Globus pallidus (tissue), 1 donor: ENCODE results near the gene TMED10.
"Not testable (repeated sequence)": the region's sequence is repeated elsewhere in the genome, so short reads cannot be mapped to it uniquely, and the experiment has no call there.

Source experiments
- DNase-seq: peaks from one replicate; pipeline ENCODE4 v3.0.0-alpha.2; 2015; ENCODE audit warnings: low spot score

Gene TMED10

DNA sequence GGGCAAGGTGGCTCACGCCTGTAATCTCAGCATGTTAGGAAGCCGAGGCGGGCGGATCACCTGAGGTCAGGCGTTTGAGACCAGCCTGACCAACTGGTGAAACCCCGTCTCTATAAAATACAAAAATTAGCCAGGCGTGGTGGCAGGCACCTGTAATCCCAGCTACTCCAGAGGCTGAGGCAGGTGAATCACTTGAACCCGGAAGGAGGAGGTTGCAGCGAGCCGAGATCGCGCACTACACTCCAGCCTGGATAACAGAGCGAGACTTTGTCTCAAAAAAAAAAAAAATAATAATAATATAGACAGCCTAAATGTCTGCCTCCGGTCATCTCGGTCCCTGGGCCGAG is 49.0 kb downstream of the TMED10 start:
- not testable (repeated sequence) for DNase-seq

DNA sequence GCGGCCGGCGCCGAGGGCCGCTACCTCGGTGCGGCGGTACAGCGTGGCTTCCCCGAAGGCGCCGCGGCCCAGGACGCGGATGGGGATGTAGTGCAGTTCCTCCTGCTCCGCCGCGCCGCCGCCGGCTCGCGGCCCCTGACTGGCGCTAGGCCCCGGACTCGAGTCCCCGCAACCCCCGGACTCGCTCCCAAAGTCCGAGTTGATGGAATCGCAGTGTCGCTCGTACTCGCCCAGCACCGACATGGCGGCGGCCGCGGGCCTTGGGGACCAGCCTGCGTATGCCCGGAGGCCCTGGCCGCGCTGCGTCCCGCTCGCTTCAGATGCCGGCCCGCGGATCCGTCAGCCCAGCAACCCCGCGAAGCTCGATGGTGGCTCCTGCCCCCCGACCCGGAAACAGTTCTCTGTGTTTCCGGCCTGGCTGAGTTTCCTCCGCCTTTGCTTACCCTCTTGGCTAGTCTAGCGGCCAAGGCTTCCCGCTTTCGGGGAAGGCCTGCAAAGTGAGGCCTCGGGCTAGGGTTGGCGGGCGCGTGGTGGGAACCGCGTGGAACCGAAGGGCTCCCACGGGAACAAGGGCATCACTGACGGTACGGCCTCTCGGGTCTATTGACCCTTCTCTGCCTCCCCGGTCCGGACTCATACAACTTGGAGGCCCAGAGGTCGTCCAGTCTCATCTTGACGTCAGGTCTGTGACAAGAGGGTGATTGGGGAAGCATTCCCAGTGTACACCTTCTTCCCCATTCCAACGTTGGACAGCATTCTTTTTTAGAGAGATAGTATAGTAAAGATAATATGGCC is 49.5 kb downstream of the TMED10 start, which contains the start of gene NEK9:
TSS of gene NEK9 (minus strand) at position 370 of the 795 bp plus-strand sequence. CDS start at position 243, 127 bp downstream.
- peak; percentile 89 for DNase-seq

DNA sequence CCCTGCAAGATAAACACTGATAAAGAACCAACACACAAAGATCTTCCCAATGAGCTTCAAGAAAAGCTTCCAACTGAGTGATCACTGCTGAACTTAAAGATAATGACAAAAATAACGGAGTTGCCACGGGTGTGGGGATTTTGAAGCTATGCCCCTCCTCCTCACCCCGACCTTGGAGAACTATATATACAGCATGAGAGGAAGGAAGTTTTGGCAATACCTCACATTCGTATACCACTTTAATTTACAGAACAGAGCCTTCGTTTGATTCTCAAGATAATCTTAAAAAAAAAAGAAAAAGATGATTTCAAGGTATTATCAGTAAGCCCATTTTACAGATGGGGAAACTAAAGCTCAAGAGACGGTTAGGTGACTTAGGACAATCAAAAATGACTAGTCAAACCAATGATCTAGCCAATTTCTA is 50.3 kb downstream of the TMED10 start:
- DNase-seq, result no peak

GRCh38 chr14:75125617-75126016 is 50.8 kb downstream of the TMED10 start:
- DNase-seq, result no peak

GRCh38 chr14:75123991-75124390 is 52.4 kb downstream of the TMED10 start:
- no peak for DNase-seq

DNA sequence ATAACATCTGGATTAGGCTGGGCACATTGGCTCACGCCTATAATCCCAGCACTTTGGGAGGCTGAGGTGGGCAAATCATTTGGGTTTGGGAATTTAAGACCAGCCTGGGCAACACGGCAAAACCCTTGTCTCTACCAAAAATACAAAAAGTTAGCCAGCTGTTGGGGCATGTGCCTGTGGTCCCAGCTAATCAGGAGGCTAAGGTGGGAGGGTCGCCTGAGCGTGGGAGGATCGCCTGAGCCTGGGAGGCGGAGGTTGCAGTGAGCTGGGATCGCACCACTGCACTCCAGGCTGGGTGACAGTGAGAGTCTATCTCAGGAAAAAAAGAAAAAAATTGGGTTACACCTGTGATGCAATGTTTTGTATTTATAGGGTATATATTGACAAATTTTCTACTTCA is 54.9 kb downstream of the TMED10 start:
- DNase-seq, result no peak

DNA sequence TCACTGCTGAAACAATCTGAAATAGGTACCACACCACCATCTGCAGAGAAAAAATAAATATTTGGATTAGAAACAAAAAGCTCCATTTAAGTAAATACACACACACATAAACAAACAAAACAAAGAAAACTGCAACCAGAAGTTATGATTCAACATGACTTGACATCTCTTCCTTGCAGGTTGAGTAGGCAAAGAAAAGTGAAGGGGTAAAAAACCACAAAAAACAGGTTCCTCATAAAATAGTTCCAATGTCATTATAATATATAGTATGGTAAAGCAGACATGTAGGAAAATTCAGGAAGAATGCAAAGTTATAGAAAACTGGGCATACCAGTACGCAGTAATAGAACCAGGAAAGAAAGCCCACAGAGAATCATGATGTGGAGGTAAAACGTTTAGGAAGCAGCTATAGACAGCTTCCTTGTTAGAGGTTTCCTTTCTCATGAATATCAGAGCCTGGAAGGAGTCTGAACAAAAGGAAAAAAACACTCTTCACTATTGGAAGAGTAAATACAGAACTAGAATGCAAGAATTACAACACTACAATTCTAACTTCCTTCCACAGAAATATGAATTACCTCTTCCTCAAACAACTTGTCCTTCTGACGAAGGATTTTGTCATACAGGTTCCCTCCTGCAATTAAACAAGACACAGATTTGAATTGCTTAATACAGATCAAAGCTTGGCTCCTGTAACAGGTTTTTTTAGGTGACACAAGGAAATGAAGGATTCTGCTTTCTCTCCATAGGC is 55.7 kb downstream of the TMED10 start:
- no peak for DNase-seq

DNA sequence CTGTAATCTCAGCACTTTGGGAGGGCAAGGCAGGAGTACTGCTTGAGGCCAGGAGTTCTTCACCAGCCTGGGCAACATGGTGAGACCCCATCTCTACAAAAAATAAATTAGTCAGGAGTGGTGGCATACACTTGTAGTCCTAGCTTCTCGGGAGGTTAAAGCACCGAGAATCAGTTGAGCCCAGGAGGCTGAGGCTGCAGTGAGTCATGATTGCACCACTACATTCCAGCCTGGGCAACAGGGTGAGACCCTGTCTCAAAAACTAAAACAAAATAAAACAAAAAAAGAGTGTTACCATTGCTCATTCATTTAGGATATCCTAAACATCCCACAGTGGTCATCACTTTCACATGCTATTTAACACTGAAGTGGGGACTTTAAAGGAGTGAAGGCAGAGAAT is 57.4 kb downstream of the TMED10 start:
- no peak for DNase-seq

DNA sequence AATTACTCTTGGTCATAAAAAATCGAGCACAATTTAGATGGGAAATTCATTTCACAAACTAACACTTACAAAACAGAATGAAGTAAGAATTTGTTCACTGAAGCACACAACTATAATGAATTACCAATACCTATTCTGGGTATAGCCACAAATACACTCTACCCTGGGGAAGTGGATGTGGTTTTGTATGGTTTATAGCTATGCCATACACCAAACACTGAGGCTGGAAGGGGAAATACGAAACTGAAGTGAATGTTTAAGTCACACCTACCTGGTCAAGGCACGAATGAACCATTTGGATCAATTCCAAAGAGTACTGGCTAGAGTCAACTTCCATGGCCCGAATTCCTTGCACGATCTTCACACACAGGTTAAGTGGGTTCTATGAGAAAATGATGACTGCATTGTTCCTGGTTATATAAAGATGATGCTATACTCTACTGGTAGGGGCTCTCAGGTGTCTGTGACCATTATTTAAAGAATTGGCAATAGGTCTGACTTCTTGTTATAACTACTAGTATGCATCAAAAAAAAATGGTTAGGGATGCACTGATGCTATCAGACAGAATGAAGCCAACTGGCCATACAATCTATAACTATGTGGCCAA is 62.4 kb downstream of the TMED10 start:
- DNase-seq, result no peak

- no peak for DNase-seq
These were observed 66.5 kb downstream of the TMED10 start for GRCh38 chr14:75109877-75110276.

GRCh38 chr14:75107186-75107585 is 69.2 kb downstream of the TMED10 start:
- DNase-seq, result no peak

DNA sequence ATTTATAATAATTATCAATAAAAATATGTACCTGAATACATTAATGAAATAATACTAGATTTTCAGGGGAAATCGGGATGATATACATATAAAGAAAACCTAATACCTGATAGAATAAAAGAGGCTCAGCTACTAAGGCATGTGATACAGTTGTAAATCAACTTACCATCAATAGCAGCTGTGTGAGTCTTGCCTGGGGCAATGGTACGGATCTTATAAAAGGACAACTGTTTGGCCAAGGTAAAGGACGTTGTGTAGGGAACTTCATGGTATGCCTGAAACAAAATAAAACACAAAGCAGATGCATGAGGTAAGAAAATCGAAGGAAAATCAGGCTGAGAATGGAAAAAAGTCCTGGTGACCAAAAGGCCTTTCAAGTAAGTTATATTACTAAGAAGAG is 74.9 kb downstream of the TMED10 start:
- no peak for DNase-seq

DNA sequence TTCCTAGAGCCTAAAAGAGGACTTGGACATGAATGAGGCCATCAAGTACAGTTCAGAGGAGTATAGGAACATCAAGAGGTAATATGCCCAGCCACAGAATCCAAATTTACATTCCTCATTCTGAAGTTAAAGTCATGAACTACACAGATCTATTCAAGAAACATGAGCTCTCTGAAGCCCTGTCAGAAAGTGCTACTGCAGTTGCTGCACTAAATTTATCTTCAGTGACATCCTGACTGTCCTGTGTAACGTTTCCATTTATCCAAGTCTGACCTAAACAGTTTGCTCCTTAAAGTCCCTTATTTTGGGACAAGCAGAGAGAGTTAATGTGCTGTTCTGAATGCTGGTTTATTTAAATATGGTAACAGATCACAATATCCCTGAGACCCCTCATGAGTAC is 77.7 kb downstream of the TMED10 start:
- DNase-seq, result no peak

DNA sequence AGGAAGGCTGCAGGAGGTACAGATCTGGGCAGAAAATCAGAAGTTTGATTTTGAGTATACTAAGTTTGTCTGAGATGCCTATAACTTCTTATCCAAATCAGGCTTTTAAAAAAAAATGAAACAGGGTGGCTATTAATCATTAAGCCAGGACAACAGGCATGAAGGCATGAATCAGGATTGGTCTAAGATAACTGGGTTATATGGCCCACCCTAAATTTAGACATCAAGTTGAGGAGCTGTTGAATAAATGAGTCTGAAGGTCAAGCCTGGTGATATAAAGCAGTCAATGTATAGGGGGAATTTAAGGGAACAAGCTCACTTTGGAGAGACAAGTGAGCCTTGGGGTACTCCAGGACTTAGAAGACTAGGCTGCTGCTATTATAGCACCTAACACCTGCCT is 78.2 kb downstream of the TMED10 start:
- no peak for DNase-seq

DNA sequence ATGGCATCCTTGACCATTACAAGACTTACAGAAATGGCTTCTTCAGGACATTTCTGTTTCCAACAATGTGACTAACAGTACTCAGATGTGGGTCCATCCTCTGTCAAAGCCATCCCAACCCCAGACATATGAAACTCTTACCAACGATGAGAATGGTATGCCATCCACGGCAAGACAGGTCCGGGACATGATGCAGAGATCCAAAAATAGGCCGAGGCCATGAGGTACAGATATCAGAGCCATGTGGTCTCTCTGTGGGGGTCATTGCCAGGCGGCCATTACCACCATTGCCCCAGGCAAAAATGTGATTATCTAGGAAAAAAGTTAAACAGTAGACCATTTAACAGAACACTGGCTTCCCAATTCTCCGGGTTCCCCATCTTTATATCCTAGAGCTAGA is 79.5 kb downstream of the TMED10 start:
- no peak for DNase-seq

DNA sequence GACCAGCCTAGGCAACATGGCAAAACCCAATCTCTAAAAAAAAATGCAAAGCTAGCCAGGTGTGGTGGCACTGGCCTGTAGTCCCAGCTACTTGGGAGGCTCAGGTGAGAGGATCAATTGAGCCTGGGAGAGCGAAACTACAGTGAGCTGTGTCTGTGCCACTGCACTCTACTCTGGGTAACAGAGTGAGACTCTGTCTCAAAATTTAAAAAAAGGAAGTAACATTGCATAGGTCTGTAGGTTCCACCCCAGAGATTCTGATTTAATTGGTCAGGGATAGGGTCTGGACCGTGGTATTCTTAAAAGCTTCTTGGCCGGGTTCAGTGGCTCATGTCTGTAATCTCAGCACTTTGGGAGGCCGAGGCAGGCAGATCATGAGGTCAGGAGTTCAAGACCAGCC is 80.7 kb downstream of the TMED10 start:
- no peak for DNase-seq

- no peak for DNase-seq
These were observed 81.5 kb downstream of the TMED10 start for GRCh38 chr14:75094896-75095295.

- no peak for DNase-seq
These were observed 83.7 kb downstream of the TMED10 start for GRCh38 chr14:75092698-75093097.

GRCh38 chr14:75091251-75091650 is 85.2 kb downstream of the TMED10 start:
- DNase-seq, result no peak

GRCh38 chr14:75090353-75090752 is 86.1 kb downstream of the TMED10 start:
- no peak for DNase-seq

- DNase-seq, result peak; percentile 57
These were observed 87.6 kb downstream of the TMED10 start for GRCh38 chr14:75088566-75089373.

DNA sequence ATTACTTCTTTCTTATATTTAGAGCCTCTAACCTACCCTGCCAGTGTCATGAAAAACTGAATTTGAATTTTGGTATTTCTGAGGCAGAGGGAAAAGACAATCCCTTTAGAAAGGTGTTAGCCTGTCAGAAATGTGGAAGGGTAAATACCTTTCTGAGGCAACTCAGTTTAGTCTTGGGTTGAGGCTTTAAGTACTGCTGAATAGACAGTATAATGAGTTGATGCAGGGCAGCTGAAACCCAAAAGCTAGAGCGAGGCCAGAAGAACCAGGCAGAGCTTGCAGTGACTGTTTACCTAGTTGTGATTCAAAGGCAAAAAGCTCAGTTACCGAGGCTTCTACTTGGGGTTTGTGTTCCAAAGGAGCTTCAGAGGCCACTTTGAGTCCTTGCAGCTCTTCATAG is 88.3 kb downstream of the TMED10 start:
- DNase-seq, result no peak
